Liver (tissue), 9 donors: ENCODE measurements around the gene DAP3. TPM values are rescaled to one million over a fixed set of nuclear protein-coding genes. Genes with fewer than 3 reads are reported as not detected.

Experiments used
- DNase-seq: peaks from one replicate; pipeline ENCODE4 v3.0.0-alpha.2; 2017; ENCODE audit warnings: low spot score
- H3K27ac ChIP-seq, 2 donors: one replicate each; pipeline ENCODE4 v1.7.0; 2013; ENCODE audit warnings: inconsistent platforms in 2 of 2, low read length in 2 of 2, control low read depth in 1 of 2, low read depth in 1 of 2, mild to moderate bottlenecking in 1 of 2
- H3K27me3 ChIP-seq, 4 donors: one replicate each; pipeline versions ENCODE4 v1.6.1 to v1.7.0; 2013; ENCODE audit warnings: low read length in 3 of 4, inconsistent platforms in 1 of 4, mild to moderate bottlenecking in 1 of 4, moderate library complexity in 1 of 4; ENCODE audit not compliant: control insufficient read depth in 4 of 4, insufficient read depth in 4 of 4
- H3K36me3 ChIP-seq, 4 donors: one replicate each; pipeline versions ENCODE4 v1.6.1 to v1.7.0; 2013; ENCODE audit warnings: low read length in 3 of 4, mild to moderate bottlenecking in 3 of 4, low read depth in 1 of 4, moderate library complexity in 1 of 4; ENCODE audit not compliant: control insufficient read depth in 4 of 4, insufficient read depth in 3 of 4
- H3K4me1 ChIP-seq, 4 donors: one replicate each; pipeline versions ENCODE4 v1.6.1 to v1.7.0; 2013; ENCODE audit warnings: low read length in 3 of 4, mild to moderate bottlenecking in 3 of 4, moderate library complexity in 1 of 4; ENCODE audit not compliant: control insufficient read depth in 4 of 4, insufficient read depth in 4 of 4
- H3K4me3 ChIP-seq, 3 donors: one replicate each; pipeline versions ENCODE4 v1.6.1 to v1.7.0; 2013; ENCODE audit warnings: low read length in 3 of 3, control low read depth in 1 of 3, low read depth in 1 of 3, mild to moderate bottlenecking in 1 of 3
- H3K9ac ChIP-seq, 2 donors: one replicate each; pipeline ENCODE4 v1.7.0; 2013; ENCODE audit warnings: low read length in 2 of 2, mild to moderate bottlenecking in 2 of 2, moderate library complexity in 2 of 2, control low read depth in 1 of 2, low read depth in 1 of 2
- H3K9me3 ChIP-seq, 4 donors: one replicate each; pipeline versions ENCODE4 v1.6.1 to v1.7.0; 2013; ENCODE audit warnings: low read length in 3 of 4; ENCODE audit not compliant: control insufficient read depth in 4 of 4
- ATF3 ChIP-seq: IDR thresholded peaks from 2 replicates; pipeline ENCODE4 v1.6.1; 2016; ENCODE audit warnings: antibody characterized with exemption
- CTCF ChIP-seq: fragments of 150-350 bp; IDR thresholded peaks from 2 replicates; pipeline ENCODE4 v1.5.1; 2017; ENCODE audit warnings: improper control_type of control experiment, low read depth, low read length; ENCODE audit not compliant: missing input control
- EGR1 ChIP-seq, 2 donors: IDR thresholded peaks; 2 replicates each; pipeline ENCODE4 v1.6.1; 2016 to 2018; ENCODE audit warnings: antibody characterized with exemption in 2 of 2, low read depth in 2 of 2
- FOXA1 ChIP-seq: IDR thresholded peaks from 2 replicates; pipeline ENCODE4 v1.6.1; 2016; ENCODE audit warnings: antibody characterized with exemption
- FOXA2 ChIP-seq: IDR thresholded peaks from 2 replicates; pipeline ENCODE4 v1.6.1; 2016; ENCODE audit warnings: antibody characterized with exemption
- GABPA ChIP-seq, 2 donors: IDR thresholded peaks in 1 of 2; conservative IDR thresholded peaks in 1 of 2; 2 replicates each; pipeline ENCODE4 v1.6.1; 2016; ENCODE audit warnings: antibody characterized with exemption in 2 of 2, mild to moderate bottlenecking in 1 of 2, moderate library complexity in 1 of 2
- HNF4A ChIP-seq, 2 donors: conservative IDR thresholded peaks; 2 replicates each; pipeline ENCODE4 v1.6.1; 2016; ENCODE audit warnings: antibody characterized with exemption in 2 of 2, mild to moderate bottlenecking in 2 of 2
- HNF4G ChIP-seq: IDR thresholded peaks from 2 replicates; pipeline ENCODE4 v1.6.1; 2016; ENCODE audit warnings: antibody characterized with exemption
- MAX ChIP-seq: IDR thresholded peaks from 2 replicates; pipeline ENCODE4 v1.6.1; 2016; ENCODE audit warnings: antibody characterized with exemption
- RAD21 ChIP-seq, 2 donors: IDR thresholded peaks; 2 replicates each; pipeline ENCODE4 v1.6.1; 2016; ENCODE audit warnings: antibody characterized with exemption in 2 of 2, mild to moderate bottlenecking in 2 of 2
- RXRA ChIP-seq, 2 donors: IDR thresholded peaks; 2 replicates each; pipeline ENCODE4 v1.6.1; 2017 to 2018; ENCODE audit warnings: antibody characterized with exemption in 2 of 2, mild to moderate bottlenecking in 1 of 2
- SP1 ChIP-seq: IDR thresholded peaks from 2 replicates; pipeline ENCODE4 v1.6.1; 2018; ENCODE audit warnings: antibody characterized with exemption, mild to moderate bottlenecking
- TAF1 ChIP-seq: conservative IDR thresholded peaks from 2 replicates; pipeline ENCODE4 v1.6.1; 2016; ENCODE audit warnings: antibody characterized with exemption, mild to moderate bottlenecking
- YY1 ChIP-seq: IDR thresholded peaks from 2 replicates; pipeline ENCODE4 v1.6.1; 2016; ENCODE audit warnings: antibody characterized with exemption, mild to moderate bottlenecking
- ZBTB33 ChIP-seq: IDR thresholded peaks from 2 replicates; pipeline ENCODE4 v1.6.1; 2016; ENCODE audit warnings: antibody characterized with exemption
- WGBS: extraction: QIAGEN DNeasy Blood & Tissue Kit; methylation state at CpG from one replicate; pipeline ENCODE4 v1.1.7; 2013; 5-methylcytosine and 5-hydroxymethylcytosine counted together
- polyA plus RNA-seq, 2 donors: library from polyadenylated mRNA; stranded (reverse) in 1 of 2; unstranded in 1 of 2; fragments of 200-250 nt in 1 of 2; fragments of >200 nt in 1 of 2; fragmentation: Nextera tagmentation in 1 of 2; extraction: Ambion mirVana in 1 of 2; gene quantifications; one replicate each; pipeline versions ENCODE4 v1.2.1 to v1.2.3, GENCODE V29; 2013 to 2015
- total RNA-seq, 2 donors: library from RNA; depleted of rRNA; stranded (reverse); fragments of >200 nt; gene quantifications; one replicate each; pipeline ENCODE4 v1.2.3, GENCODE V29; 2014
- donor health status: healthy.
- donor health status: healthy.
- donor health status: healthy.
- donor health status: healthy.
- donor health status: healthy.

Gene DAP3
- total and polyA plus RNA-seq, 4 donors = 43.1 to 59.3 (median 57.3) TPM

GRCh38 chr1:155688324-155689080 is 389 bp upstream of the DAP3 start, which contains the start of gene YY1AP1:
YY1AP1 (minus strand) TSS chr1:155688774; CDS start chr1:155680436, 8,338 bp downstream.
- Histone ChIP-seq H3K4me1 (peaks cover 9 to 17% (median 12%) of the 10 kb centered on the region in 4 donors), H3K9me3 (no peaks in the 10 kb centered on the region), H3K4me3 (peak within 1 kb of the TSS; percentile 70 to 93 (median 88)), H3K27me3 (no peaks in the 10 kb centered on the region), H3K27ac (peak within 1 kb of the TSS; percentile 95 to 99), H3K9ac (peak within 1 kb of the TSS; percentile 86 to 100), H3K36me3 (peaks cover 0 to 2% (median 0%) of the 10 kb centered on the region in 4 donors)
- under 1% methylated on average over 81 of the region's 81 CpGs for WGBS
- peak; percentile 93 for DNase-seq
- TF ChIP-seq RAD21 (IDR thresholded peaks at IDR 0.05) (peak in 1 of 2 donors; percentile 5), EGR1 (IDR thresholded peaks at IDR 0.05; ENCODE audit: low read depth in 2 of 2) (no peak), GABPA (IDR thresholded peaks at IDR 0.05 in 1 of 2, conservative IDR thresholded peaks at IDR 0.05 in 1 of 2) (peak in 1 of 2 donors; percentile 75), SP1 (peak; percentile 53), CTCF (no peak), HNF4G (no peak), TAF1 (no peak), YY1 (peak; percentile 97), RXRA (IDR thresholded peaks at IDR 0.05) (no peak)

GRCh38 chr1:155691992-155692528 is 3.2 kb downstream of the DAP3 start:
- Histone ChIP-seq H3K4me3 (no peak overlapping the region), H3K9me3 (no peaks in the 10 kb centered on the region), H3K36me3 (peaks cover 0 to 2% (median 0%) of the 10 kb centered on the region in 4 donors), H3K27me3 (no peaks in the 10 kb centered on the region), H3K9ac (no peak overlapping the region), H3K4me1 (peaks cover 13 to 16% (median 14%) of the 10 kb centered on the region in 4 donors), H3K27ac (no peak overlapping the region)
- DNase-seq = no peak
- 94% methylated on average over 8 of the region's 8 CpGs for WGBS
- TF ChIP-seq RXRA (IDR thresholded peaks at IDR 0.05) = no peak
- TF ChIP-seq ATF3 = no peak

- Histone ChIP-seq H3K27ac (no peak overlapping the region), H3K4me1 (peaks cover 15 to 20% (median 17%) of the 10 kb centered on the region in 4 donors), H3K9me3 (no peaks in the 10 kb centered on the region), H3K9ac (no peak overlapping the region), H3K27me3 (no peaks in the 10 kb centered on the region), H3K36me3 (peaks cover 0 to 2% (median 0%) of the 10 kb centered on the region in 4 donors), H3K4me3 (no peak overlapping the region)
- DNase-seq = no peak
- WGBS = 89% methylated on average over 7 of the region's 7 CpGs
- TF ChIP-seq CTCF (no peak), TAF1 (no peak), HNF4G (no peak), FOXA1 (no peak), HNF4A (conservative IDR thresholded peaks at IDR 0.05) (no peak), EGR1 (IDR thresholded peaks at IDR 0.05; ENCODE audit: low read depth in 2 of 2) (no peak), FOXA2 (no peak), RXRA (IDR thresholded peaks at IDR 0.05) (no peak), GABPA (IDR thresholded peaks at IDR 0.05 in 1 of 2, conservative IDR thresholded peaks at IDR 0.05 in 1 of 2) (no peak), MAX (no peak), YY1 (no peak), ZBTB33 (no peak)
These were observed 5.3 kb downstream of the DAP3 start for GRCh38 chr1:155694167-155694566.
